Activated CD8-positive, alpha-beta memory T cell treated with anti-CD3 and anti-CD28 coated beads for 36 hours (primary cell): ENCODE data around the gene CD2BP2. TPM values are rescaled to one million over a fixed set of nuclear protein-coding genes. Genes with fewer than 3 reads are reported as not detected.

Experiments
- CTCF ChIA-PET: fragments of 350-600 bp; sonication (Branson Sonifier 250); formaldehyde crosslinking; loops from one replicate; lab custom pipeline; 2021; ENCODE audit warnings: antibody characterized with exemption; lab: Charles Lee
- POLR2A ChIA-PET: fragments of 350-600 bp; sonication (Branson Sonifier 250); formaldehyde crosslinking; loops from one replicate; lab custom pipeline; 2021; ENCODE audit warnings: antibody characterized with exemption; lab: Charles Lee
- total RNA-seq, 2 experiments: library from RNA; stranded (reverse); gene quantifications; one replicate each; pipeline ENCODE4 v1.2.3, GENCODE V29; 2021

CD2BP2 gene
- total RNA-seq, 2 experiments from 2014 or later, result 77.8 to 80.4 TPM

GRCh38 chr16:30370456-30371247 is 15.5 kb upstream of the CD2BP2 start, which contains the start of gene TBC1D10B:
Gene TBC1D10B (minus strand): TSS chr16:30370494. CDS start chr16:30370183, 311 bp downstream.
- ChIA-PET POLR2A (interaction anchor here (0.9 to 1.7 kb wide), 6 partner anchors 12 to 60 kb away, joined by 3 to 11 read pairs (median 4); partner anchors contain the start of genes CD2BP2, DCTPP1, SEPTIN1 and ZNF771), CTCF (interaction anchor here (0.6 to 1.7 kb wide), 11 partner anchors 9 to 274 kb away, joined by 3 to 6 read pairs (median 4); partner anchors contain the start of genes GDPD3, SEPTIN1, ZNF48 and ZNF771)

DNA sequence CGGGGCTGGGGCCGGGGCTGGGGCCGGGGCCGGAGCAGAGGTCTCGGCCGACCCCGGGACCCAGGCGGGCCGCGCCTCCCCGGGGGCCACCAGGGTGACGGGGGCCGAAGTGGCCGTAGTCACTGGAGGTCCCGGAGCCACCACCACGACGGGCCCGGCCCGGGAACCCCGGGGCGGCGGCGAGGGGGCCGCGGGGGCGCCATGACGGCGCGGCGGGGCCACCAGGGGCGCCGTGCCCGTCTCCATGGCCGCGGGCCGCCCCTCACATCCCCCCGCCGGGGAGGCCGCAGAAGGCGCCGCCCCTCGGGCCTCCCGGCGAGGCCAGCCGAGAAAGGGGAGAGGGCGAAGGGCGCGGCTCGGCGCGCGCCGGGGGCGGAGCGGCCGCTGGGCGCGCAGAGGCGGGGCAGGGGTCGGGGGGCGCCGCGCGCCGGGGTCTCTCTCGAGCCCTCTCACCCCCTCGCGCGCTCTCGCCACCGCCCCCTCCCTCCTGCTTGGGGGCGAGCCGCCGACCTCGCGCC is 14.9 kb upstream of the CD2BP2 start:
- CTCF ChIA-PET, result interaction anchor here (1.2 to 1.7 kb wide), 5 partner anchors 10 to 166 kb away, joined by 3 to 9 read pairs (median 4); no protein-coding TSS in a partner anchor
- POLR2A ChIA-PET, result interaction anchor here (0.6 to 1.7 kb wide), 5 partner anchors 13 to 306 kb away, joined by 3 to 11 read pairs (median 6); partner anchors contain the start of genes CD2BP2 and SEPTIN1

DNA sequence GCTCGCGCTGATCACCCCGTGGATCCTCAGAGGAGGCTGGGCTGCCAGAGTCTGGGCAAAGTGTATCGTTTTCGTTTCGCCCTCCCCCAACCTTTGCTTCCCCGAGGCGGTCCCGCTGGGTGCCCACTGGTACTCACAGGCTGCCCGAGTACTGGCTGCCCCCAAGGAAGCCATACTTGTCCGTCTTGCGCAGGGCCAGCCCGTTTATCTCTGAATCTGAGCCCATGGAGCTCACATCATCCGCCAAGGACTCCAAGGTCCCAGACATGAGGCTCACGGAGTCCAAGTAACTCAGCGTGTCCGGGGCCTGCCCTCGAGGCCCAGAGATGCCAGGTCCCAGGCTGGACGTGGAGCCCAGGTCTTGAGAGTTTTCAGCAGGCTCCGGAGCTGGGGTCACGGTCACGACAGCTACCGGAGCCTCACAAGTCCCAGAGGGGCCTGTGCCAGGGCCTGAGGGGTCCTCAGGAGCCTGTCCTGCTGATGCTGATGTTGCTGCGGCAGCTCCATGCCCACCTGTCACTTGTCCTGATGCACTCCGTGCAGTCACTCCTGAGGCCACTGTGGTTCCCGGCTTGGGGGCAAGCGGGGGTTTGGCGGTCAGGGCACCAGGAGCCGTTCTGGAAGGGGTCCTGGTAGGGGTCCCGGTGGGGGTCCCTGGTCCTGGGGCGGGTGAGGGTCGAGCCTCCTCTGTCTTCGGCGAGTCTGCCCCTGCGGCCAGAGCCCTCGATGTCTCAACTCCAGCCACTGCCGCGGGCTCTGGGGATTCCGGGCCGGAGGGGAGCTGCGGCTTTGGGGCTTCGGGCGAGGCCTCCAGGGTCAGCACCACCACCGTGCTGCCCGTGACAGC is 14.2 kb upstream of the CD2BP2 start:
- ChIA-PET POLR2A (interaction anchor here (0.6 to 1.5 kb wide), 2 partner anchors 15 to 305 kb away, joined by 4 to 7 read pairs; partner anchors contain the start of gene CD2BP2), CTCF (interaction anchor here (0.6 to 1.7 kb wide), 6 partner anchors 8 to 229 kb away, joined by 3 to 9 read pairs (median 4); no protein-coding TSS in a partner anchor)

DNA sequence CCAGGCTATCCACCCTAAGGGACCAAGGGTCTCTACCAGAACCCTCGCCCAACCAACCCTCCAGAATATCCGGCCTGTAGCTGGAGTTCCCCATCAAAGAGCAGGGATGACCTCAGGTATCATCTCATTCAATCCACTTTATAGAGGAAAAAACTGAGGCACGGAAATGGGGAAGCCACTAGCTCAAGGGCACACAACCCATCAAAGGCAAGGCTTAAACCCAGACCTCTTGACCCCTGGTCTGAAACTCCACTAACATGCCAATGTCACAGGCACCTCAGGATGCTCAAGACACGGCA is 13.6 kb upstream of the CD2BP2 start:
- ChIA-PET POLR2A (interaction anchor here (1.5 kb wide), 1 partner anchor 14 kb away, joined by 7 read pairs; the partner anchor contains the start of gene CD2BP2), CTCF (interaction anchor here (0.6 to 1.7 kb wide), 5 partner anchors 8 to 230 kb away, joined by 3 to 9 read pairs (median 5); no protein-coding TSS in a partner anchor)

DNA sequence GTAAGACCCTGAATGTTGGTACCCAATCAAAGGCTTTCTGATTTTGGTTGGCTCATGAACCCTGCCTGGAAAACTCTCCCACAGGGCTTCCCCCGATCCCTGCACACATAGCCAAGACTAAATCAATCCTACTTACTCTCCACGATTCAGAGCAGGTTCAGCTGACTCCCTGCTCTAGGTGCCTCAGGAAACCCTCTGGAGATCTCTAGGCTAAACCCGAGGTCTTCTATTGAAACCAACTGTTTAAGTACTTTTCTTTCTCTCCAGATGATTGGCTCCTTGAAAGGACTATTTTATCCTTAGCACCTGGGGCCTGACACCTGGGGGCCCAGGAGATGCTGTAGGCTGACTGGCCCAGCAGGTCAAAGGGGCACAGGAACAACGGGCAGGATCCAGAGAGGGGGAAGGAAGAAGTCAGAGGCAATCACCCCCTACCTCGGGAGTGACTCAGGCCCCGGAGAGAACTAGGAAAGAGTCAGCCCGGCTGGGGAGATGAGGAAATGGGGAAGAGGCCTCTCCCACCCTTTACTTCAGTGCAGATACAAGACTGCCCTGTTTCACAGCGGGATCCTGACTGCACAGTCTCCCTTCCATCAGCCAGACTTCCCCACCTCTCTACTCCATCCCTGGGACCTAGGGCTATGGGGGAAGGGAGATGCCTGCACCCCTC is 13.1 kb upstream of the CD2BP2 start:
- CTCF ChIA-PET, result interaction anchor here (1.2 to 1.7 kb wide), 4 partner anchors 12 to 230 kb away, joined by 3 to 9 read pairs (median 5); no protein-coding TSS in a partner anchor
- POLR2A ChIA-PET, result interaction anchor here (1.5 kb wide), 1 partner anchor 14 kb away, joined by 7 read pairs; the partner anchor contains the start of gene CD2BP2

- ChIA-PET POLR2A (no interaction called here), CTCF (interaction anchor here (1.4 kb wide), 1 partner anchor 40 kb away, joined by 3 read pairs; the partner anchor contains the start of gene ZNF771)
Measured at GRCh38 chr16:30367349-30368009, 12.4 kb upstream of the CD2BP2 start.

GRCh38 chr16:30366511-30366910 is 11.4 kb upstream of the CD2BP2 start:
- POLR2A ChIA-PET, result no interaction called here

GRCh38 chr16:30365200-30365599 is 10.1 kb upstream of the CD2BP2 start:
- POLR2A ChIA-PET, result no interaction called here
- CTCF ChIA-PET, result interaction anchor here (1.8 kb wide), 1 partner anchor 31 kb away, joined by 4 read pairs; no protein-coding TSS in a partner anchor

More at GRCh38 chr16:30366511-30366910, 11.4 kb upstream of the CD2BP2 start:
- CTCF ChIA-PET, result interaction anchor here (1.4 kb wide), 1 partner anchor 41 kb away, joined by 3 read pairs; the partner anchor contains the start of gene ZNF771

DNA sequence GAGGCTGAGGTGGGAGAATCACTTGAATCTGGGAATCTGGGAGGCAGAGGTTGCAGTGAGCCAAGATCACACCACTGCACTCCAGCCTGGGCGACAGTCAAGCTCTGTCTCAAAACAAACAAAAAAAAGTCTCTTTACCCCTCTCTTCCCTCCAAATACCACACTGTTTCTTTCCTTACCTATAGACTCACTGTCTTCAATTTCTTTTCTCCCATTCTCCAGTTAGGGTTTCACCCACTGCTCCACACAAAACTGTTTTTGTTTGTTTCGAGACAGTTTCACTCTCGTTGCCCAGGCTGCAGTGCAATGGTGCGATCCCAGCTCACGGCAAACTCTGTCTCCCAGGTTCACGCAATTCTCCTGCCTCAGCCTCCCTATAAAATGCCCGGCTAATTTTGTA is 6.1 kb upstream of the CD2BP2 start:
- CTCF ChIA-PET, result interaction anchor here (0.7 to 1.1 kb wide), 2 partner anchors 8 to 48 kb away, joined by 3 read pairs; no protein-coding TSS in a partner anchor
- POLR2A ChIA-PET, result no interaction called here

DNA sequence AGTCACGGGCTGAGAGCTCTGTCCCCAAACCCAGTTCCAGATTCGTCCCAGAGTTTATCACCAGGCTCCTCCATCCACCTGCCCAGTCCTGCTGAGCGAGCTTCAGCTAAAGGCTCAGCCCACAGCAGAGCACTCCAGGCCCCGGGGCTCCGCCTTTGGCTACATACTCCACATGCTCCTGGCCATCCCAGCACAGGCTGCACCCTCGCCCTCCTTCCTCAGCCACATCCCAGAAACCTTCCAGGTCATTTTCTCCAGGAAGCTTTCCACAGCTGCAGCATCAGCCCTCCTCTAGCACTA is 4.7 kb upstream of the CD2BP2 start:
- POLR2A ChIA-PET, result no interaction called here
- CTCF ChIA-PET, result interaction anchor here (1.7 kb wide), 1 partner anchor 50 kb away, joined by 3 read pairs; no protein-coding TSS in a partner anchor

GRCh38 chr16:30358990-30359870 is 4.1 kb upstream of the CD2BP2 start:
- CTCF ChIA-PET, result interaction anchor here (1.7 kb wide), 1 partner anchor 50 kb away, joined by 3 read pairs; no protein-coding TSS in a partner anchor

GRCh38 chr16:30358577-30358936 is 3.4 kb upstream of the CD2BP2 start:
- CTCF ChIA-PET, result no interaction called here
- POLR2A ChIA-PET, result no interaction called here

More at GRCh38 chr16:30358990-30359870, 4.1 kb upstream of the CD2BP2 start:
- POLR2A ChIA-PET, result no interaction called here

GRCh38 chr16:30357715-30358576 is 2.8 kb upstream of the CD2BP2 start:
- ChIA-PET CTCF (no interaction called here), POLR2A (interaction anchor here (0.5 kb wide), 1 partner anchor 912 kb away, joined by 6 read pairs; no protein-coding TSS in a partner anchor)

GRCh38 chr16:30357085-30357714 is 2.1 kb upstream of the CD2BP2 start:
- ChIA-PET CTCF (interaction anchor here (1.0 to 1.2 kb wide), 2 partner anchors 11 to 14 kb away, joined by 3 to 4 read pairs; no protein-coding TSS in a partner anchor), POLR2A (interaction anchor here (0.5 kb wide), 1 partner anchor 911 kb away, joined by 6 read pairs; no protein-coding TSS in a partner anchor)
